AG20443 (cell line): Measurements from ENCODE around the gene TBC1D1.

ENCODE experiments used
- DNase-seq: peaks from one replicate; pipeline ENCODE4 v3.0.0; 2012; ENCODE audit warnings: low spot score, mixed read lengths

Gene TBC1D1, protein sequence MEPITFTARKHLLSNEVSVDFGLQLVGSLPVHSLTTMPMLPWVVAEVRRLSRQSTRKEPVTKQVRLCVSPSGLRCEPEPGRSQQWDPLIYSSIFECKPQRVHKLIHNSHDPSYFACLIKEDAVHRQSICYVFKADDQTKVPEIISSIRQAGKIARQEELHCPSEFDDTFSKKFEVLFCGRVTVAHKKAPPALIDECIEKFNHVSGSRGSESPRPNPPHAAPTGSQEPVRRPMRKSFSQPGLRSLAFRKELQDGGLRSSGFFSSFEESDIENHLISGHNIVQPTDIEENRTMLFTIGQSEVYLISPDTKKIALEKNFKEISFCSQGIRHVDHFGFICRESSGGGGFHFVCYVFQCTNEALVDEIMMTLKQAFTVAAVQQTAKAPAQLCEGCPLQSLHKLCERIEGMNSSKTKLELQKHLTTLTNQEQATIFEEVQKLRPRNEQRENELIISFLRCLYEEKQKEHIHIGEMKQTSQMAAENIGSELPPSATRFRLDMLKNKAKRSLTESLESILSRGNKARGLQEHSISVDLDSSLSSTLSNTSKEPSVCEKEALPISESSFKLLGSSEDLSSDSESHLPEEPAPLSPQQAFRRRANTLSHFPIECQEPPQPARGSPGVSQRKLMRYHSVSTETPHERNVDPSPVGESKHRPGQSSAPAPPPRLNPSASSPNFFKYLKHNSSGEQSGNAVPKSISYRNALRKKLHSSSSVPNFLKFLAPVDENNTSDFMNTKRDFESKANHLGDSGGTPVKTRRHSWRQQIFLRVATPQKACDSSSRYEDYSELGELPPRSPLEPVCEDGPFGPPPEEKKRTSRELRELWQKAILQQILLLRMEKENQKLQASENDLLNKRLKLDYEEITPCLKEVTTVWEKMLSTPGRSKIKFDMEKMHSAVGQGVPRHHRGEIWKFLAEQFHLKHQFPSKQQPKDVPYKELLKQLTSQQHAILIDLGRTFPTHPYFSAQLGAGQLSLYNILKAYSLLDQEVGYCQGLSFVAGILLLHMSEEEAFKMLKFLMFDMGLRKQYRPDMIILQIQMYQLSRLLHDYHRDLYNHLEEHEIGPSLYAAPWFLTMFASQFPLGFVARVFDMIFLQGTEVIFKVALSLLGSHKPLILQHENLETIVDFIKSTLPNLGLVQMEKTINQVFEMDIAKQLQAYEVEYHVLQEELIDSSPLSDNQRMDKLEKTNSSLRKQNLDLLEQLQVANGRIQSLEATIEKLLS (N-terminal part only)

DNA sequence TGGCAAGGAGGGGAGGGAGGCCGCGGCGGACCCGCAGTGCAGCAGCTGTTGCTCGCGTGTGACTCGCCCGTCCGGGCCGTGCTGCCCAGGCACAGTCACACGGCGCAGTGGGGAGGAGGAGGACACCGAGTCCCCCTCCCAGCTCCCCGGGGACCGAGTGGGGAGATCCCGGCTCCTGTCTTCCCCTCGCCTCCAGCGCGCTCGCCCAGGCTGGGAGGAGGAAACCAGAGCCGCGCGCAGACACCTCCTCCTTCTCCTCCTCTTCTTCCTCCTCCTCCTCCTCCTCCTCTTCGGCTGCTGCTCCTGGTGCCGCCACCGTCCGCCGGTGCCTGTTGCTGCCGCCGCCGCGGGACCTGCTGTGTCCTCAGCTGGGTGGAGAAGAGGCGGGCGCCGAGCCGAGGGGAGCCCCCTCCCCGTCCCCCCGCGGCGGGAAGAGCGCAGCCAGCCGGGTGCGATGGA is at the start of gene TBC1D1:
Gene TBC1D1 (plus strand): TSS at position 284 of the 459 bp plus-strand sequence. CDS start 11,012 bp downstream, outside the sequence.
- peak; percentile 29 for DNase-seq

DNA sequence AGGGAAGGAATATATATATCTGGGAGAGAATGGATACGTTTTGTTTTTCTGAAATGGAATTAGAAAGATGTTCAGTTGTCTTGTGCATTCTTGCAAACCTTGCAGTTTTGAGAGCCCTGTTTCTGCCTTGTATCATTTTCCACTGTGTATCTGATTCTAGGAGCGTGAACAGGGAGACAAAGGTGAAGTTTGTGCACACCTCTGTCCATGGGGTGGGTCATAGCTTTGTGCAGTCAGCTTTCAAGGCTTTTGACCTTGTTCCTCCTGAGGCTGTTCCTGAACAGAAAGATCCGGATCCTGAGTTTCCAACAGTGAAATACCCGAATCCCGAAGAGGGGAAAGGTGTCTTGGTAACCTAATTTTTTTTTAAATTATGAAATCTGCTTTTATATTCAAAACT is 46.7 kb upstream of the TBC1D1 start:
- no peak for DNase-seq

DNA sequence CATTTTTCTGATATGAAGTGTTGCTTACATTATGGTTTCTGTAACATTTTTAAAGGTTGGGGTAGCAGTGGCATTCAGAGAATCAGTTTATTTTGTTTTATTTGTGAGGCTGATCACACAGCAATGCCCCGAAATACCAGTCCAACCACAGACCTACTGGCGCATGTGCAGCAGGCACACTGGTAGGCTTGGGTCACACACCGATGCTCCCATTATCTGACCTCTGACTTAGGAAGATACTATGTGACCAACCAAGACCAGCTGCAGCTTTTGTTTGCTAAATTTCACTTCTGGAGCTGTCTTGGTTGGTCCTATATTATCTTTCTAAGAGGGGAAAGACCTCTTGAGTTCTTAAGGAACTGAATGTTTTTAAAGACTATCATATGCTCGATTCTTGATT is 45.7 kb upstream of the TBC1D1 start:
- no peak for DNase-seq

DNA sequence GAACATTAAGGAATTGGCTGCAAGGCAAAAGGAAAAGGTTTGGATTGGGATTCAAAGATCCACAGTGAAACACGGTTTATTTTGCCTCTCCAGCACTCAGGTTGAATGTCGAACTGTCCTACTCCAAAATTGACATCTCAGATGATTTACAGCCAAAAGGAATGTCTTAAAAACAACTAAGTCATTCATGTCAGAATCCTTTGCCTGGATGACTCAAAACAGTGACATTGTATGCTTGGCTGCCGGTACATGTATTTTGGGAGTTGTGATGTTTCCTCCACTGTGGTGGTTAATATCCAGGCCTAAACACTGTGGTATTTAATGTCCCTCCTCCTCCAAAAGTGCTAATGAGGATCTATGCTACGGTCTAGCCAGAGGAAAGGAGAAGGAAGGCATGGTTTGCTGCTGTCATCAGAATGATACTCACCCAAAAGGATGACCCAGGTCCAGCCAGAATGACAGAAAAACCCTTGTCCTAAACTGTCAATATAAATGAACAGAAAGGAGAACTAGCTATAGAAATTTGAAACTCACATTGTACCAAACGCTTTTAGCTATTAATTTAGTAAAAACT is 43.5 kb upstream of the TBC1D1 start:
- DNase-seq = no peak

DNA sequence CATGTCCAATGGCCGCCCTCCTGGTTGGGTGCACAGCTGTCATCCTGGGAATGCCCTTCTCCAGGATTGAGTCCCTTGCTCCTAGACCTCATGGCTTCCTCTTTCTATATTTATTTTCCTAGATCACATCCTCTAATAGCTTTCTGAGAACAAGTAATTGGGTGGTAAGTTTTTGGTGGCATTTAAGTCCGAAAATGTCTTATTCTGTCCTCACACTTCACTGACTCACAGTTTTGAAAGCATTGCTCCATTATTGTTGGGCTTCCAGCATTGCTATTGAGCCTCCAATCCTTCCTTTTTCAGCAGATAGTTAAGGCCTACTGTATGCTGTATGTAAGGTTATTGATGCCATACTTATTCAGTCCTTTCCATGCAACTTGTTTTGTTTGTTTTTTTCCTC is 38.5 kb upstream of the TBC1D1 start:
- no peak for DNase-seq

DNA sequence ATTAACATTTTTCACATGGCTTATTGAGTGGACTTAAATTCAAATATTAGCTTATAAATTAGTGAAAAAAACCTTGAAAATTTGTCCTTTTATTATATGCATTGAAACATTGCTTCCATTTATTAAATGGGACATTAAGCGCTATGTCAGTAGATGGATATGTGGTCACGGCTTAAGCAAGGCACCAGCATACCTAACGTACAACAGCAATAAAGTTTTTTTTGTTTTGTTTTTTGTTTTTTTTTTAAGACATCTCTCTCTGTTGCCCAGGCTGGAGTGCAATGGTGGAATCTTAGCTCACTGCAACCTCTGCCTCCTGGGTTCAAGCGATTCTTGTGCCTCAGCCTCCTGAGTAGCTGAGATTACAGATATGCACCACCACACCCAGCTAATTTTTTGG is 32.8 kb upstream of the TBC1D1 start:
- DNase-seq = no peak

DNA sequence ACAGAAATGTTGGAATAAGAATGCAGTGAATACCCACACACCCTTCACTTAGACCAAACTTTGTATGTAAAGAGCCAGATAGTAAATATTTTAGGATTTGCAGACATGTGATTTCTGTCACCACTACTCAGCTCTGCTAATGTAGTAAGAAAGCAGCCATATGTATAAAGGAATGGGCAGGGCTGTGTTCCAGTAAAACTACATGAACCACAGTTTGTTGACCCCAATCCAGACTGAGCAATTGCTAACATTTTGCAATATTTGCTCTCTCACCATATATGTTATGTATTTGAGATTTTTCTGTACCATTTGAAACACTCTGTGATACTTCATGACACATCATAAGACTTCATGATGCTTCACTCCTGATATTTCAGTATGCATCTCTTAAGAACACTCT is 32.0 kb upstream of the TBC1D1 start:
- DNase-seq = no peak

DNA sequence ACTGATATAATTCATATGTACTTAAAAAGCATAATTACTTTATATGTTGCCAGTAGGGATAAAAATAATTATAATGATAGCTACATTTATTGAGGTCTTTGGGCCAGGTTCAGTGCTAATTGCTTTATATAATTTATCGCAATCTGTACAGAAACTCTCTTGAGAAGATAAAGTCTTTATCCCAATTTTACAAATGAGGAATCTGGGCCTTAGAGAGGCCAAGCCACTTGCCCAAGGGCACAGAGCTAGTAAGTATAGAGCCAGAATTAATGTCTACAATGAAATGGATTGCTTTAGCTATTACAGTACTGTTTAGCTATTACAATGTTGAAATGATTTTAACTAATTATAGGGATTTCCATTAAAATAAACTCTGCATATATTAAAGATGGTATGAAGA is 30.6 kb upstream of the TBC1D1 start:
- no peak for DNase-seq

DNA sequence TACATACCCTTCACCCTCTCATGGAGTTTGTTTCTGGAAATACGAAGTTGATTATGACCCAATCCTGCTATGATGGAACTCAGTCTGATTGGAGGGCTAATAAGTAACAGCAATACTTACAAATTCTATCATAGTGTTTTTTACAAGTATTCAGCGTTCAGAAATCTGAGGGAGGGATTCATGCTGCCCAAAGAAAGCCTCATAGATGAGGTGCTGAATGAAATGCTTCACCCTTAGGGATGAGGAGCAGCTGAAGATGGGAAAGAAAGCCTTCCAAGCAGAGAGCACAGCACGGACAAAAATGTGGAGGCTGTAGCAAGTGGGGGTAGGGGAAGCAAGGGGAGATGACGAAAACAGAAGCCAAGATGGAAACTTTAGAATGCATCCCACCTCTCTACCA is 27.9 kb upstream of the TBC1D1 start:
- no peak for DNase-seq

DNA sequence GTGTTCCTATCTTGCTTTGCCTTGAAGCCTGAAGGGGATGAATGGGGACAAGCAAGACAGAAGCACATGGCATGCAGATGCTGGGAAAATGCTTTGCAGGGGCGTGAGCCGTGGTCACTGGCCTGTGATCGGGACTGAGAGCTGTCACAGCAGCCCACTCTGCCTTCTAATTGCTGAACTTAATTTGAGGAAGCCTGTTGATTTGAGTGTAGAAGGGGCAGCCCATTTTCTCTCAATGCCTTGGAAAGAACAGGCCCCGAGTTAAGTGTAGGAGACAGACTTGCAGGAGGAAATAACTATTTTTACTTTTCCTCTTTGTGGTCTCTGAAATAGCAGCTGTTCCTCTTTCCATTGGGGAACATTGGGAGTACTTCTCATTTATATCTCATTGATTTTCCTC is 26.1 kb upstream of the TBC1D1 start:
- no peak for DNase-seq

DNA sequence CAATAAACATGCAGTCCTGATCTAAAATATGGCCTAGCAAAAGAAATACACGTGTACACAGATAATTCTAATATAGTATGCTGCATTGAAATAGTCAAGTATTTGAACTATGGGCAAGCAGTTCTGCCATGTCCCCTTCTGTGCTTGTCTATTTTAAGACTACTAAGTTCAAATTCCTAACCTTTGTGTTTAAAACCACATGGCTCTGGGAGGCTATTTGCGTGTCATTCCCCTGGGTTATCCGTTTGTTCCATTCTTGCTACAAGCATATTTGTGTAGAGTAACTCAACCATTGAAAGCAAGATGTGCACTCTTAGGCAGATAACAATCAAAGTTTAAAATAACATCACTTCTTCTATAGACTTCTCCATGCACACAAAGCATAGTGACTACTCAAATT is 25.4 kb upstream of the TBC1D1 start:
- DNase-seq = no peak

DNA sequence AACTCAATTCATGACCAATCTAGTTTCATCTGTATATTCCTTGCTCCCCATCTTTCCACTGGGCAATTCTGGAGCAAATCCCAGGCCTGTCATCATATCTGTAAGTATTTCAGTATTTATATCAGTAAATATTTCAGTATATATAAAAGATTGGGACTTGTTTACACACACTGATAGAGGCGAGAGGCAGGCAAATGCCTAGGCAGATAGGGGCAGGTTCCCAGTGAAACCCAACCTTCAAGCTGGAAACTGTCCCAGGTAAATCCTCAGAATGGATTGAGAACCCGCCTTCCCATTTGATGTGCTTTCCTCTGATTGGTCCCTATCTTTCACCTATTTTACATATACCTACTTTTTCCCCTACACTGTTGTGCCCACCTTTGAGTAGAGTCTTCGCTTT is 23.8 kb upstream of the TBC1D1 start:
- DNase-seq = no peak

DNA sequence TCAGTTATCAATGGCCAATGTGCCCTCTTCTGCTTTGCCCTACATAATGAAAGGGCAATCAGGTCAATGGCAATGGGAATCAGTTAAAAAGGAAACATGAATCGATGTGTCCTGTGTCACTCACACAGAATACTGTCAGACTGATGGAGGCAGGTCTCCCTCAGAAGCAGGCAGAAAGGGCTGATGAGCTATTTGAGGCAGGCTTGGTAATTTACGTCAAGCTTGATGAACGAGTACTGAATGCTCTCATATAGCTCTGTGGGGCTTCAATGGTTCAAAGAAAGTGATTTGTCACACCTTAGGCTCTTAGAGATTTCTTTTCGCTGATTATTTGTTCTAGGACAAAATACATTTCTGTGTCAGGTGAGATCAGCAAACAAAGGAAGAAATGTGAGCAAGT is 22.6 kb upstream of the TBC1D1 start:
- no peak for DNase-seq

DNA sequence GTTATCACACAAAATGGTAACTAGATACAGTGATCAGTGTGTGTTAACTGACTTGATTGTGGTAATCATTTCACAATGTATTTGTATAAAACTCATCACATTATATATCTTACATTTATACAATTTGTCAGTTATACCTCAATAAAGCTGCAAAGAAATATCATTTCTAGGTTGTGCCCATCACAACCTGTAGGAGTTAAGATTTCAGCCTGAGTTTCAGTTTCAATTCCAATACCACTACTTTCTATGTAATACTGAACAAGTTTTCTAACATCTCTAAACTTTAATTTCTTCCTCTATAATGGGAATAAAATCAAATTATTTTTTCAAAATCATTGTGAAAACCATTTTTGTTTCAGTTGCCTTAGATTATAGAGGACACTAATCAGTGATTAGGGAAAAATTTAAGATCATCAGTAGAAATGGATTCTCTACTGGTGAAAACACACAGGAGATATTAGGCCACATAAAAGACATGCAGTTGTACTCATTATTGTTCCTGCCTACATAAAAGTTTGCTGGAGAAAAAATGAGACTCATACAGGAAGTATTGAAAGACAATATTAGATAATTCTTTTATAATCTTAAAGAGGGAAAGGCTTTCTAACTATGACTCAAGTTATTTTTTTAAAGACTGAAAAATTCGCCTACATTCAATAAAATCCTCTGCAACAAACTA is 18.4 kb upstream of the TBC1D1 start:
- no peak for DNase-seq

DNA sequence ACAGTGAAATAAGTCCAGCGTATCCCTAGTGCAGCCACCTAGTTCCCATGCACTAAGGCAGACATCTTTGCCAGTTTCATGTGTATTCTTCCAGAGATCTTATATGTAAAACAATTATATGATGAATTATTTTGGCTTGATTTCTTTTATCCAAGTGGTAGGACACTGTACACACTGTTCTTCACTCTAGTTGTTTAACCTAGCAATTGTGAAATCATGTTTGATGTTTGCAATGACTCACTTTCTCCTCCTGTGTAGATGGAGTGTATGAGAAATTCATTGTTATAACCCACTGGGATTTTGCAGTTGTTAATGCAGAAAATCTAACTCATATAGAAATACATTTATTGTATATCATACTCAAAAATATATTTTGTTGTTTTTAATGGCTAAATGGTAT is 17.5 kb upstream of the TBC1D1 start:
- no peak for DNase-seq

DNA sequence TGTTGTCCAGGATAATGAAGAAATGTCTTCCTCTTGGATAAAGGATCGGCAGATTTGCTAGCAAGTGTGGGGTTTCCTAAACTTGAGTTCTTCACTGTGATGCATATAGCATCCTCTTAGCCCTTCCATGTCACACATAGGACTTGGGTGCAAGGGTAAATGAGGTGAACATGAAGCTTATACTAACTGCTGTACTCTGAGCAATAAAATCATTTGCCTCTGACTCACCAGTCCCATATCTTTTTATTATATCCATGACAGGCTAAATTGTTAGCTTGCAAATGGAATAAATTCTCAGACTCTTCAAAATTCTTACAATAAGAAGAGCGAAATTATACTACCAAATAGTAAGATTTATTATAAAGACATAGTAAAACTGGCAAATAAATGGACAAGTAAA is 14.7 kb upstream of the TBC1D1 start:
- no peak for DNase-seq

DNA sequence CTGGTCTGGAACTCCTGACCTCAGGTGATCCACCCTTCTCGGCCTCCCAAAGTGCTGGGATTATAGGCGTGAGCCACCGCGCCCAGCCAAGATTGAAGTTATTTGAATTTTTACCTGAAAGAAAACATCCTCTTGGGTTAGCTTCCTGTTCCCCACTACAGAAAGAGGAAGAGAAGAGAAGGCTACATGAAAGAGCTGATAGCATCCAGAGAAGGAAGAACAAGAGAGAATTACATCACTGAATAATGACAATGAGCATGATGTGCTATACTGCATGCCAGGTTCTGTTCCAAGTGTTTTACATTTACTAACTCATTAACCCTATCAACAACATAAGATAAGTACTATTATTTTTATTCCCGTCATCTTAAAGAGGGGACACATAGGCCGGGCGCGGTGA is 11.5 kb upstream of the TBC1D1 start:
- no peak for DNase-seq

DNA sequence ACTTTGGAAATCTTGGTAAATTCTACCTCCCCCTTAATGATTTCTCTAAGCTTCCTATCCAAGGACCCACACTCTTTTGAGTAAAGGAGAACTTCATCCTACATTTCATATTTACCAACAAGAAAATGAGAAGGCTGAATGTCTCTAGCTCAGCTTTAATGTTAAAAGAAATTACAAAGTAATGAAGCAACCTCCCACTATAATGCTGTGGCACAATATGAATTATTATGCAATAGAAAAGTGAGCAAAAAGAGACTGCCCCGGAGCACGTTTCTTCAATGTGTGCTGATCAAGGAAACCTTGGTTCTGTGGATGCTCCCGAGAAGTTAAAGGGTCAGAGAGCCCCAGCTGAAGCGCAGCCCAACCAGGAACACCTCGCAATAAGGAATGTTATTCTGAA is 9.1 kb upstream of the TBC1D1 start:
- DNase-seq = no peak

DNA sequence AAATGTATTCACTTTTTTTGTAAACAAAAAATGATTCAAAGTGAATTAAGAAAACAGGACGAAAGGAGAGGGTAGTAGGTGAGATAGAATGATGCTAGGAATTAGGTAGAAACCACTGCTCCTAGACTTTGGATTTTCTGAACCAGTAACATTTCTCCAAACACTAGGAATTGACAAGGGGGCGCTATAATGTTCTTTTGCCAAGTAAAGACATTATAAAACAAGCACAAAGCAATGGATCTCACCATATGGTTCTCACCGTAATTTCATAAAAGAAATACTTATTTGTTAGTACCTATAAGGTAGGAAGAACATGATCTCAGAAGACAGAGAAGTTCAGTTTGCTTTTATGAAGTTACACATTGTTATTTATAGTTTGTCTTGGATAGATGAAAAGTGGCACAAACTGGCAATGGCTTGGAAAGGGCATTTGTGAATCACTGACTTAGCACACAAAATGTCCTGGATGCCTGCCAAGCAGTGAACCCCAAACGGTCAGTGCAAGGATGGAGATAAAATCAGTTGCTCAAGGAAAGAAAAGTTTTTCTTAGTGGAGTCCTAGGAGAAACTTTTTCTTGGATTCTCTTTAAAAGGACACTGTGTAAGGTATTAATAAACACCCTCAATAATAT is 8.1 kb upstream of the TBC1D1 start:
- no peak for DNase-seq

DNA sequence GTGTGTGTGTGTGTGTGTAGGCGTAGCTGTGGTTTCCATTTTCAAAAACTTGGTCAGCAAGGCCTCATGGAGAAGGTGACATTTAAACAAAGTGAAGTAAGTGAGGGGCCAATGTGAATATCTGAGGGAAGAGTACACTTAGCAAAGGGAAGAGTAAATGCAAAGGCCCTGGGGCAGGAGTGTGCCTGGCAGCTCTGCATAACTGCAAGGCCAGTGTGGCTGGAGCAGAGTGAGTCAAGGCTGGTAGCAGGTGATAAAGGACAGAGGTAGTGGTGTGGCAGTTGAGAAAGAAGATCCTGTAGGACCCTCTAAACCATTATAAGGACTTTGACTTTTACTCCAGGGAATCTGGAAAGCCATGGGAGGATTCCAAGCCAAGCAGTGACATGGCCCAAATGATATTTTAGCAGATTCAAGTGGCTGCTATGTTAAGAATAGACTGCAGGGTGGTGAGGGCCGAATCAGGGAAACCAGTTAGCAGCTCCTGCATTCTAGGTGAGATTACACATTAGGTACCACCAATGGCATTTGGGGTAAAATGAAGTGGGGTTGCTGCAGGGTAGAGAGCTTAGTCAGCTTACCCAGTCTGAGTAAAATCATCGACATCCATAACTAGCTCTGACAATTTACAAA is 5.9 kb upstream of the TBC1D1 start:
- DNase-seq = no peak

DNA sequence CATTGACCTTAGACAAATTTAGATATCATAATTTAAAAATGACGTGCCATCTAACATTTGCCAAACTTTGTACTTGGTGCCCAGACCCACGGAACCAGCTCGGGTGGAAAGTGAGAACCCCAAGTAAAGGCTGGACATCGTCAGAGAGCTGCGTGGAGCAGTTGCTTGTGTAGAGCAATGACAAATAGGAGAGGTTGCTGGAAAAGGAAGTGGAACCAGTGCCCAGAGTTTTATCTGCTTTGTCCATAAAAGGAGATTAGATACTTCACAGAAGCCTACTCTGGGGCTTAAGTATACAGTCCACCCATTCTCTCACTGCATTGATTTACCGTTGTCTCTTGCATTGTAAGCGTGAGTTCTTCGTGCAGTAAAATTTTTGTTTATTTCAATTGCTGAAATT is 5.4 kb upstream of the TBC1D1 start:
- no peak for DNase-seq
